Measurements from ENCODE around the gene MYOM1.

- TF ChIP-seq CTCF (IDR thresholded peaks at IDR 0.05) (no peak), ZFX (IDR thresholded peaks at IDR 0.05; ENCODE audit: borderline replicate concordance) (no peak)
These were observed 48.5 kb upstream of the MYOM1 start for GRCh38 chr18:3268306-3268705.
